ENCODE results near the gene CBX8. TPM values are rescaled to one million over a fixed set of nuclear protein-coding genes. Genes with fewer than 3 reads are reported as not detected.

CBX8 gene
- total RNA-seq, 2 experiments from 2014 or later = 6.8 to 8.6 TPM

GRCh38 chr17:79812353-79813258 lies 15.7 kb upstream of the CBX8 start:
- no peak for DNase-seq
- Mint-ChIP-seq H3K9me3 (ENCODE audit: low read depth) (no peaks in the 10 kb centered on the region), H3K4me3 (no peak overlapping the region), H3K27ac (no peak overlapping the region), H3K27me3 (peaks cover 62% of the 10 kb centered on the region), H3K4me1 (peaks cover 24% of the 10 kb centered on the region), H3K36me3 (no peaks in the 10 kb centered on the region)
- CTCF ChIA-PET = interaction anchor here (0.8 to 7.0 kb wide), 9 partner anchors 9 to 196 kb away, joined by 3 to 51 read pairs (median 7); partner anchors contain the start of gene CBX4
- no peak for ATAC-seq

GRCh38 chr17:79811868-79812352 lies 15.0 kb upstream of the CBX8 start:
- CTCF ChIA-PET = interaction anchor here (0.7 to 7.0 kb wide), 10 partner anchors 10 to 66 kb away, joined by 3 to 51 read pairs (median 7); partner anchors contain the start of genes CBX4 and CBX8
- Mint-ChIP-seq H3K4me1 (peaks cover 24% of the 10 kb centered on the region), H3K4me3 (no peak overlapping the region), H3K36me3 (no peaks in the 10 kb centered on the region), H3K27me3 (peaks cover 63% of the 10 kb centered on the region), H3K9me3 (ENCODE audit: low read depth) (no peaks in the 10 kb centered on the region), H3K27ac (peak overlapping the region; percentile 46)
- DNase-seq = no peak
- ATAC-seq = no peak

- Mint-ChIP-seq H3K27me3 (peaks cover 63% of the 10 kb centered on the region), H3K27ac (peak overlapping the region; percentile 46), H3K36me3 (no peaks in the 10 kb centered on the region), H3K9me3 (ENCODE audit: low read depth) (no peaks in the 10 kb centered on the region), H3K4me1 (peaks cover 24% of the 10 kb centered on the region), H3K4me3 (no peak overlapping the region)
- peak; percentile 56 for DNase-seq
- no peak for ATAC-seq
- CTCF ChIA-PET = interaction anchor here (0.7 to 7.0 kb wide), 11 partner anchors 9 to 181 kb away, joined by 3 to 51 read pairs (median 7); partner anchors contain the start of genes CBX4 and CBX8
These were observed 14.4 kb upstream of the CBX8 start for GRCh38 chr17:79811011-79811867.

- Mint-ChIP-seq H3K27ac (no peak overlapping the region), H3K4me3 (no peak overlapping the region), H3K4me1 (peaks cover 29% of the 10 kb centered on the region)
These were observed 13.5 kb upstream of the CBX8 start for GRCh38 chr17:79810130-79811010.

GRCh38 chr17:79809530-79810129 lies 12.8 kb upstream of the CBX8 start:
- no peaks in the 10 kb centered on the region for H3K9me3 Mint-ChIP-seq (ENCODE audit: low read depth)
- H3K27me3 Mint-ChIP-seq = peaks cover 75% of the 10 kb centered on the region
- CTCF ChIA-PET = interaction anchor here (0.8 to 7.0 kb wide), 7 partner anchors 13 to 184 kb away, joined by 3 to 38 read pairs (median 6); partner anchors contain the start of genes CBX4 and CBX8
- H3K4me1 Mint-ChIP-seq = peaks cover 37% of the 10 kb centered on the region
- DNase-seq = no peak
- ATAC-seq = no peak
- no peak overlapping the region for H3K27ac Mint-ChIP-seq
- H3K4me3 Mint-ChIP-seq = no peak overlapping the region
- no peaks in the 10 kb centered on the region for H3K36me3 Mint-ChIP-seq

More at GRCh38 chr17:79810130-79811010, 13.5 kb upstream of the CBX8 start:
- CTCF ChIA-PET = interaction anchor here (0.7 to 7.0 kb wide), 13 partner anchors 9 to 182 kb away, joined by 3 to 51 read pairs (median 7); partner anchors contain the start of genes CBX4 and CBX8
- H3K27me3 Mint-ChIP-seq = peaks cover 67% of the 10 kb centered on the region
- DNase-seq (peak; percentile 81), ATAC-seq (peak; percentile 95)
- H3K9me3 Mint-ChIP-seq (ENCODE audit: low read depth) = no peaks in the 10 kb centered on the region
- no peaks in the 10 kb centered on the region for H3K36me3 Mint-ChIP-seq

GRCh38 chr17:79808763-79809529 lies 12.1 kb upstream of the CBX8 start:
- Mint-ChIP-seq H3K27ac (no peak overlapping the region), H3K4me1 (peaks cover 37% of the 10 kb centered on the region), H3K4me3 (no peak overlapping the region), H3K36me3 (peaks cover 3% of the 10 kb centered on the region), H3K9me3 (ENCODE audit: low read depth) (no peaks in the 10 kb centered on the region), H3K27me3 (peaks cover 73% of the 10 kb centered on the region)
- CTCF ChIA-PET = interaction anchor here (0.6 to 7.0 kb wide), 18 partner anchors 9 to 198 kb away, joined by 3 to 38 read pairs (median 5); partner anchors contain the start of genes CBX4 and CBX8
- peak; percentile 24 for ATAC-seq
- DNase-seq = no peak

GRCh38 chr17:79806863-79807720 lies 10.2 kb upstream of the CBX8 start:
- ATAC-seq (no peak), DNase-seq (no peak)
- CTCF ChIA-PET = interaction anchor here (1.6 to 7.0 kb wide), 9 partner anchors 10 to 185 kb away, joined by 4 to 38 read pairs (median 6); partner anchors contain the start of genes CBX4 and CBX8
- H3K4me3 Mint-ChIP-seq = no peak overlapping the region
- peaks cover 78% of the 10 kb centered on the region for H3K27me3 Mint-ChIP-seq
- H3K36me3 Mint-ChIP-seq = peaks cover 3% of the 10 kb centered on the region
- H3K27ac Mint-ChIP-seq = no peak overlapping the region
- peaks cover 37% of the 10 kb centered on the region for H3K4me1 Mint-ChIP-seq
- H3K9me3 Mint-ChIP-seq (ENCODE audit: low read depth) = no peaks in the 10 kb centered on the region

- H3K27ac Mint-ChIP-seq = no peak overlapping the region
These were observed 9.5 kb upstream of the CBX8 start for GRCh38 chr17:79806446-79806760.

GRCh38 chr17:79804856-79805696 lies 8.2 kb upstream of the CBX8 start:
- ATAC-seq = no peak
- peak overlapping the region; percentile 75 for H3K27ac Mint-ChIP-seq
- peaks cover 8% of the 10 kb centered on the region for H3K36me3 Mint-ChIP-seq
- no peaks in the 10 kb centered on the region for H3K9me3 Mint-ChIP-seq (ENCODE audit: low read depth)
- H3K27me3 Mint-ChIP-seq = peaks cover 84% of the 10 kb centered on the region
- DNase-seq = no peak
- peaks cover 32% of the 10 kb centered on the region for H3K4me1 Mint-ChIP-seq
- CTCF ChIA-PET = interaction anchor here (1.1 to 8.4 kb wide), 8 partner anchors 8 to 296 kb away, joined by 3 to 51 read pairs (median 6); partner anchors contain the start of gene GAA
- H3K4me3 Mint-ChIP-seq = peak overlapping the region; percentile 59

More at GRCh38 chr17:79806446-79806760, 9.5 kb upstream of the CBX8 start:
- H3K27me3 Mint-ChIP-seq = peaks cover 78% of the 10 kb centered on the region
- no peaks in the 10 kb centered on the region for H3K9me3 Mint-ChIP-seq (ENCODE audit: low read depth)
- no peak overlapping the region for H3K4me3 Mint-ChIP-seq
- H3K4me1 Mint-ChIP-seq = peaks cover 30% of the 10 kb centered on the region
- no peak for DNase-seq
- no peak for ATAC-seq
- H3K36me3 Mint-ChIP-seq = peaks cover 6% of the 10 kb centered on the region
- CTCF ChIA-PET = interaction anchor here (4.2 to 7.0 kb wide), 2 partner anchors 30 to 35 kb away, joined by 25 to 38 read pairs; no protein-coding TSS in a partner anchor

Data from activated CD8-positive, alpha-beta memory T cell treated with anti-CD3 and anti-CD28 coated beads, Interleukin-2, amount 10 ng/mL, durations not matched to agents 7 days and 5 days (primary cell).